K562 (cell line): ENCODE data around the gene GJA4. TPM values are rescaled to one million over a fixed set of nuclear protein-coding genes. Genes with fewer than 3 reads are reported as not detected.

Experiments
- ARHGAP35 ChIP-seq: fragments of 450-650 bp; IDR thresholded peaks from 2 replicates; pipeline ENCODE4 v1.6.1; 2018; ENCODE audit not compliant: partially characterized antibody
- ATF7 ChIP-seq: fragments of 450-650 bp; IDR thresholded peaks from 2 replicates; pipeline ENCODE4 v1.7.1; 2014; ENCODE audit warnings: mild to moderate bottlenecking, moderate library complexity
- DPF2 ChIP-seq: fragments of 450-650 bp; IDR thresholded peaks from 2 replicates; pipeline ENCODE4 v1.6.1; 2016
- GATA2 ChIP-seq: sonication (generic); formaldehyde crosslinking; IDR thresholded peaks from 2 replicates; pipeline ENCODE4 v1.4.0; 2020; ENCODE audit warnings: mild to moderate bottlenecking, missing genetic modification reagents
- MYNN ChIP-seq, 2 experiments: sonication (generic); formaldehyde crosslinking in 1 of 2; IDR thresholded peaks; 2 replicates each; pipeline versions ENCODE4 v1.5.0 to v1.6.1; 2016 to 2020; ENCODE audit warnings: antibody characterized with exemption in 1 of 2, missing genetic modification reagents in 1 of 2
- RBM39 ChIP-seq: fragments of 200-400 bp; formaldehyde crosslinking; optimal IDR thresholded peaks from 2 replicates; pipeline ENCODE3; 2018; ENCODE audit warnings: low read depth, low read length
- SETDB1 ChIP-seq: IDR thresholded peaks from one replicate; pipeline ENCODE4 v1.6.1; 2012; ENCODE audit warnings: low read length, control low read depth, inconsistent platforms
- ZNF197 ChIP-seq: fragments of 200-800 bp; sonication (Bioruptor generic); IDR thresholded peaks from 2 replicates; pipeline ENCODE4 v1.6.1; 2016; ENCODE audit warnings: low read depth, missing genetic modification characterization, missing compliant biosample characterization
- polyA plus RNA-seq, 8 experiments: library from polyadenylated mRNA; depleted of rRNA in 4 of 8; stranded (reverse) in 5 of 8; unstranded in 3 of 8; fragments of >200 nt; fragmentation: Nextera tagmentation in 2 of 8; fragmentation: Illumina TruSeq in 1 of 8; extraction: Ambion mirVana in 2 of 8; extraction: Trizol in 1 of 8; gene quantifications; 2 replicates each; pipeline versions ENCODE4 v1.2.1 to v1.2.3, GENCODE V29; 2011 to 2014; ENCODE audit warnings: inconsistent platforms in 1 of 8, missing spikeins in 1 of 8
- total RNA-seq, 7 experiments: library from RNA; depleted of rRNA in 6 of 7; stranded (reverse); fragments of >200 nt in 6 of 7; fragmentation: Illumina TruSeq in 2 of 7; extraction: Trizol in 2 of 7; gene quantifications; 2 replicates each; pipeline versions ENCODE4 v1.2.1 to v1.2.3, GENCODE V29; 2011 to 2021; ENCODE audit warnings: low replicate concordance in 1 of 7
- TF ChIP-seq, protein P1 (sequence below): fragments of 200-600 bp; sonication (generic); IDR thresholded peaks from one replicate; pipeline ENCODE4 v1.6.1; 2012; ENCODE audit warnings: mild to moderate bottlenecking, low read depth, low read length, inconsistent platforms
- TF ChIP-seq, protein P2 (sequence below), 2 experiments: fragments of 200-800 bp in 1 of 2; sonication (Bioruptor generic) in 1 of 2; sonication (generic) in 1 of 2; formaldehyde crosslinking in 1 of 2; IDR thresholded peaks in 1 of 2; conservative IDR thresholded peaks in 1 of 2; 2 replicates each; pipeline versions ENCODE4 v1.5.0 to v1.6.1; 2016 to 2020; ENCODE audit warnings: missing compliant biosample characterization in 1 of 2, missing genetic modification characterization in 1 of 2, missing genetic modification reagents in 1 of 2
- TF ChIP-seq, protein P3 (sequence below): sonication (generic); IDR thresholded peaks from 2 replicates; pipeline ENCODE4 v1.6.1; 2016

Gene GJA4
- total and polyA plus RNA-seq, 9 of the 15 experiments (the other 6 are each of a cell fraction or from before 2014, with no cell fraction given): 0.16 to 0.24 TPM; not detected in 7

DNA sequence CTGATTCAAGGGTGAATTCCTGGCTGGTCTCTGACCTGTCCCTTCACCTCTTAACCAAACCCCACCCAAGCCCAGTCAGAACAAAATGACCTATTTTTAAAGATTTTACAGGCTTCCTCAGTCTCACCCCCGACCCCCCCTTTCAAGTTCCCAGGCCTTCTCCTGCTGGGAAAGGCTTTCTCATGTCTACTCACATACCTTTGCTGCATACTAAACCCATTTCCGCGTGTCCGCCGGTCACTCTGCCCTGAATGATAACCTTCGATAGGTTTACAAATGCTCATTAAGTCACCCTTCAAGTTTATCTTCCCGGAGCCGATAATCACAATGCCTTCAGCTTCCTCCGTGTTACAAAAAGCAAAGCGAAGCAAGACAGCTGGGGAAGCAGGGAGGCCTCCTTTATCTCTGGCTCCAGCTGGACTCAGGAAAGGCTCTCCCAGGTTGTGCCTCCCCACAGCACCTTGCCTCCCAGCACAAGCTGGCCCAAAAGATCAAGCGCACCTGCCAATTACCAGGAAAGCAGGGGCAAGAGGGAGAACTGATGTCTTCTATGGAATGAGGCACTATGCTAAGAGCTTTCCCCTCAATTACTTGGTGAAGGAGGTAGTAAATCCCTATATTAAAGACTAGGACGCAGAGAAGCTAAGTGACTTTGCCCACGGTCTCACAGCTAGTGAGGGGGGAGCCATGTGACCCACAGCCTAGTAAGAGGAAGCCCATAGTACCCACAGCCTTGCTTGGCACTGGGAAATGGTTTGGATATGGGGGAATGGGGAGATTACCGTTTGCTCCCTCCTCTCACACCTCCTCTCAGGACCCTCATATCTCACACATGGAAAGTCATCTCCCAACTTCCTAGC lies 50.8 kb downstream of the GJA4 start (continued):
- no peak for TF ChIP-seq SETDB1
- peak; percentile 95 for TF ChIP-seq ZNF197
- TF ChIP-seq, protein P1, sequence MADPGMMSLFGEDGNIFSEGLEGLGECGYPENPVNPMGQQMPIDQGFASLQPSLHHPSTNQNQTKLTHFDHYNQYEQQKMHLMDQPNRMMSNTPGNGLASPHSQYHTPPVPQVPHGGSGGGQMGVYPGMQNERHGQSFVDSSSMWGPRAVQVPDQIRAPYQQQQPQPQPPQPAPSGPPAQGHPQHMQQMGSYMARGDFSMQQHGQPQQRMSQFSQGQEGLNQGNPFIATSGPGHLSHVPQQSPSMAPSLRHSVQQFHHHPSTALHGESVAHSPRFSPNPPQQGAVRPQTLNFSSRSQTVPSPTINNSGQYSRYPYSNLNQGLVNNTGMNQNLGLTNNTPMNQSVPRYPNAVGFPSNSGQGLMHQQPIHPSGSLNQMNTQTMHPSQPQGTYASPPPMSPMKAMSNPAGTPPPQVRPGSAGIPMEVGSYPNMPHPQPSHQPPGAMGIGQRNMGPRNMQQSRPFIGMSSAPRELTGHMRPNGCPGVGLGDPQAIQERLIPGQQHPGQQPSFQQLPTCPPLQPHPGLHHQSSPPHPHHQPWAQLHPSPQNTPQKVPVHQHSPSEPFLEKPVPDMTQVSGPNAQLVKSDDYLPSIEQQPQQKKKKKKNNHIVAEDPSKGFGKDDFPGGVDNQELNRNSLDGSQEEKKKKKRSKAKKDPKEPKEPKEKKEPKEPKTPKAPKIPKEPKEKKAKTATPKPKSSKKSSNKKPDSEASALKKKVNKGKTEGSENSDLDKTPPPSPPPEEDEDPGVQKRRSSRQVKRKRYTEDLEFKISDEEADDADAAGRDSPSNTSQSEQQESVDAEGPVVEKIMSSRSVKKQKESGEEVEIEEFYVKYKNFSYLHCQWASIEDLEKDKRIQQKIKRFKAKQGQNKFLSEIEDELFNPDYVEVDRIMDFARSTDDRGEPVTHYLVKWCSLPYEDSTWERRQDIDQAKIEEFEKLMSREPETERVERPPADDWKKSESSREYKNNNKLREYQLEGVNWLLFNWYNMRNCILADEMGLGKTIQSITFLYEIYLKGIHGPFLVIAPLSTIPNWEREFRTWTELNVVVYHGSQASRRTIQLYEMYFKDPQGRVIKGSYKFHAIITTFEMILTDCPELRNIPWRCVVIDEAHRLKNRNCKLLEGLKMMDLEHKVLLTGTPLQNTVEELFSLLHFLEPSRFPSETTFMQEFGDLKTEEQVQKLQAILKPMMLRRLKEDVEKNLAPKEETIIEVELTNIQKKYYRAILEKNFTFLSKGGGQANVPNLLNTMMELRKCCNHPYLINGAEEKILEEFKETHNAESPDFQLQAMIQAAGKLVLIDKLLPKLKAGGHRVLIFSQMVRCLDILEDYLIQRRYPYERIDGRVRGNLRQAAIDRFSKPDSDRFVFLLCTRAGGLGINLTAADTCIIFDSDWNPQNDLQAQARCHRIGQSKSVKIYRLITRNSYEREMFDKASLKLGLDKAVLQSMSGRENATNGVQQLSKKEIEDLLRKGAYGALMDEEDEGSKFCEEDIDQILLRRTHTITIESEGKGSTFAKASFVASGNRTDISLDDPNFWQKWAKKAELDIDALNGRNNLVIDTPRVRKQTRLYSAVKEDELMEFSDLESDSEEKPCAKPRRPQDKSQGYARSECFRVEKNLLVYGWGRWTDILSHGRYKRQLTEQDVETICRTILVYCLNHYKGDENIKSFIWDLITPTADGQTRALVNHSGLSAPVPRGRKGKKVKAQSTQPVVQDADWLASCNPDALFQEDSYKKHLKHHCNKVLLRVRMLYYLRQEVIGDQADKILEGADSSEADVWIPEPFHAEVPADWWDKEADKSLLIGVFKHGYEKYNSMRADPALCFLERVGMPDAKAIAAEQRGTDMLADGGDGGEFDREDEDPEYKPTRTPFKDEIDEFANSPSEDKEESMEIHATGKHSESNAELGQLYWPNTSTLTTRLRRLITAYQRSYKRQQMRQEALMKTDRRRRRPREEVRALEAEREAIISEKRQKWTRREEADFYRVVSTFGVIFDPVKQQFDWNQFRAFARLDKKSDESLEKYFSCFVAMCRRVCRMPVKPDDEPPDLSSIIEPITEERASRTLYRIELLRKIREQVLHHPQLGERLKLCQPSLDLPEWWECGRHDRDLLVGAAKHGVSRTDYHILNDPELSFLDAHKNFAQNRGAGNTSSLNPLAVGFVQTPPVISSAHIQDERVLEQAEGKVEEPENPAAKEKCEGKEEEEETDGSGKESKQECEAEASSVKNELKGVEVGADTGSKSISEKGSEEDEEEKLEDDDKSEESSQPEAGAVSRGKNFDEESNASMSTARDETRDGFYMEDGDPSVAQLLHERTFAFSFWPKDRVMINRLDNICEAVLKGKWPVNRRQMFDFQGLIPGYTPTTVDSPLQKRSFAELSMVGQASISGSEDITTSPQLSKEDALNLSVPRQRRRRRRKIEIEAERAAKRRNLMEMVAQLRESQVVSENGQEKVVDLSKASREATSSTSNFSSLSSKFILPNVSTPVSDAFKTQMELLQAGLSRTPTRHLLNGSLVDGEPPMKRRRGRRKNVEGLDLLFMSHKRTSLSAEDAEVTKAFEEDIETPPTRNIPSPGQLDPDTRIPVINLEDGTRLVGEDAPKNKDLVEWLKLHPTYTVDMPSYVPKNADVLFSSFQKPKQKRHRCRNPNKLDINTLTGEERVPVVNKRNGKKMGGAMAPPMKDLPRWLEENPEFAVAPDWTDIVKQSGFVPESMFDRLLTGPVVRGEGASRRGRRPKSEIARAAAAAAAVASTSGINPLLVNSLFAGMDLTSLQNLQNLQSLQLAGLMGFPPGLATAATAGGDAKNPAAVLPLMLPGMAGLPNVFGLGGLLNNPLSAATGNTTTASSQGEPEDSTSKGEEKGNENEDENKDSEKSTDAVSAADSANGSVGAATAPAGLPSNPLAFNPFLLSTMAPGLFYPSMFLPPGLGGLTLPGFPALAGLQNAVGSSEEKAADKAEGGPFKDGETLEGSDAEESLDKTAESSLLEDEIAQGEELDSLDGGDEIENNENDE: no peak
- TF ChIP-seq DPF2: peak; percentile 94
- TF ChIP-seq ATF7: peak; percentile 60; the same call in 1 of the 2 replicates
- peak; percentile 83 for TF ChIP-seq MYNN (IDR thresholded peaks at IDR 0.05)
- TF ChIP-seq MYNN (CRISPR knock-in tag; IDR thresholded peaks at IDR 0.05): no peak
- TF ChIP-seq RBM39: no peak
- peak; percentile 99 for TF ChIP-seq GATA2
- TF ChIP-seq ARHGAP35: no peak
- TF ChIP-seq, protein P2, sequence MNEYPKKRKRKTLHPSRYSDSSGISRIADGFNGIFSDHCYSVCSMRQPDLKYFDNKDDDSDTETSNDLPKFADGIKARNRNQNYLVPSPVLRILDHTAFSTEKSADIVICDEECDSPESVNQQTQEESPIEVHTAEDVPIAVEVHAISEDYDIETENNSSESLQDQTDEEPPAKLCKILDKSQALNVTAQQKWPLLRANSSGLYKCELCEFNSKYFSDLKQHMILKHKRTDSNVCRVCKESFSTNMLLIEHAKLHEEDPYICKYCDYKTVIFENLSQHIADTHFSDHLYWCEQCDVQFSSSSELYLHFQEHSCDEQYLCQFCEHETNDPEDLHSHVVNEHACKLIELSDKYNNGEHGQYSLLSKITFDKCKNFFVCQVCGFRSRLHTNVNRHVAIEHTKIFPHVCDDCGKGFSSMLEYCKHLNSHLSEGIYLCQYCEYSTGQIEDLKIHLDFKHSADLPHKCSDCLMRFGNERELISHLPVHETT (CRISPR knock-in tag; conservative IDR thresholded peaks at IDR 0.05 in 1 of 2, IDR thresholded peaks at IDR 0.05 in 1 of 2): peak in 1 of 2 experiments; percentile 88; a peak in 2 of 4 replicates
- TF ChIP-seq, protein P3, sequence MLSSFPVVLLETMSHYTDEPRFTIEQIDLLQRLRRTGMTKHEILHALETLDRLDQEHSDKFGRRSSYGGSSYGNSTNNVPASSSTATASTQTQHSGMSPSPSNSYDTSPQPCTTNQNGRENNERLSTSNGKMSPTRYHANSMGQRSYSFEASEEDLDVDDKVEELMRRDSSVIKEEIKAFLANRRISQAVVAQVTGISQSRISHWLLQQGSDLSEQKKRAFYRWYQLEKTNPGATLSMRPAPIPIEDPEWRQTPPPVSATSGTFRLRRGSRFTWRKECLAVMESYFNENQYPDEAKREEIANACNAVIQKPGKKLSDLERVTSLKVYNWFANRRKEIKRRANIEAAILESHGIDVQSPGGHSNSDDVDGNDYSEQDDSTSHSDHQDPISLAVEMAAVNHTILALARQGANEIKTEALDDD: peak; percentile 77; the same call in 1 of the 2 replicates
